ENCODE results near the gene ZNF527. TPM values are rescaled to one million over a fixed set of nuclear protein-coding genes. Genes with fewer than 3 reads are reported as not detected.

Gene ZNF527
- total RNA-seq, 1 donor from 2014 or later, result 6.7 TPM

DNA sequence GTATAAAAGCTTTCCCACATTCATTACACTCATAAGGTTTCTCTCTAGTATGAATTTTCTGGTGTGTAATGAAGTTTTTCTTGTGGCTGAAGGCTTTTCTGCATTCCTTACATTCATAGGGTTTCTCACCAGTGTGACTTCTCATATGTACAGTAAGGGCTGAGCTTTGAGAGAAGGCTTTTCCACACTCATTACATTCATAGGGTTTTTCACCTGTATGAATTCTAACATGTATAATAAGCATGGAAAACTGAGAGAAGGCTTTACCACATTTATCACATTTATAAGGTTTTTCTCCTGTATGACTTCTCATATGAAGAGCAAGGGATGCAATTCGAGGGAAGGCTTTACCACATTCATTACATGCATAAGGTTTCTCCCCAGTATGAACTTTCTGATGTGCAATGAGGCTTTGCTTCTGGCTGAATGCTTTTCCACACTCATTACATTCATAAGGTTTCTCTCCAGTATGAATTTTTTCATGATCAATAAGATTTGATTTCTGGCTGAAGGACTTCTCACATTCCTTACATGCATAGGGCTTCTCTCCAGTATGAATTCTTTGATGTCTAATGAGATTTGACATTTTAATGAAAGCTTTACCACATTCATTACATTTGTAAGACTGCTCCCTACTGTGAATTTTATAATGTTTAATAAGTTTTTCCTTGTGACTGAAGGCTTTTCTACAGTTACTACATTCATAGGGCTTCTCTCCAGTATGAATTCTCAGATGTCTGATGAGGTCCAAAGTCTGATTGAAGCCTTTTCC is 42.6 kb downstream of the ZNF527 start:
- intact Hi-C loops (cut with DNase I), result no loop called here
- DNase-seq (ENCODE audit: low spot score), result no peak

Other genes starting within 250 kb of the ZNF527 start
- gene ZNF585A, start 198.4 kb upstream of the ZNF527 start, total RNA-seq, result 12.2 TPM
- 12.9 TPM for gene ZNF585B, start 160.6 kb upstream of the ZNF527 start, total RNA-seq
- gene ZNF383, start 152.9 kb upstream of the ZNF527 start, total RNA-seq, result 9.2 TPM
- 5.9 TPM for gene ZNF569, start 96.3 kb downstream of the ZNF527 start, total RNA-seq
- 6.6 TPM for gene ZNF570, start 98.3 kb downstream of the ZNF527 start, total RNA-seq
- gene ZNF793, start 135.8 kb downstream of the ZNF527 start, total RNA-seq, result 8.3 TPM
- gene ZNF571, start 223.7 kb downstream of the ZNF527 start, total RNA-seq, result 4.4 TPM
- 4.5 TPM for gene ZNF540, start 223.8 kb downstream of the ZNF527 start, total RNA-seq